ENCODE data around the gene TMEM37.
A peak's percentile ranks its signal among the peaks of the same experiment; 100 is the strongest.

The TMEM37 gene

GRCh38 chr2:119478188-119478977 is 46.7 kb downstream of the TMEM37 start:
- no peak for DNase-seq (ENCODE audit: low spot score)

GRCh38 chr2:119478978-119479295 is 47.3 kb downstream of the TMEM37 start:
- DNase-seq (ENCODE audit: low spot score), result no peak

- no peak for DNase-seq (ENCODE audit: low spot score)
These were observed 48.5 kb downstream of the TMEM37 start for GRCh38 chr2:119480184-119480583.

GRCh38 chr2:119480718-119481142 is 49.1 kb downstream of the TMEM37 start:
- DNase-seq (ENCODE audit: low spot score), result no peak

- DNase-seq (ENCODE audit: low spot score), result no peak
These were observed 50.1 kb downstream of the TMEM37 start for GRCh38 chr2:119481501-119482455.

- no peak for DNase-seq (ENCODE audit: low spot score)
These were observed 51.1 kb downstream of the TMEM37 start for GRCh38 chr2:119482481-119483394.

- no peak for DNase-seq (ENCODE audit: low spot score)
These were observed 51.7 kb downstream of the TMEM37 start for GRCh38 chr2:119483395-119483753.

- no peak for DNase-seq (ENCODE audit: low spot score)
These were observed 52.5 kb downstream of the TMEM37 start for GRCh38 chr2:119483896-119484718.

- no peak for DNase-seq (ENCODE audit: low spot score)
These were observed 53.2 kb downstream of the TMEM37 start for GRCh38 chr2:119484834-119485233.

GRCh38 chr2:119485336-119486110 is 53.9 kb downstream of the TMEM37 start:
- DNase-seq (ENCODE audit: low spot score), result no peak

- DNase-seq (ENCODE audit: low spot score), result no peak
These were observed 54.7 kb downstream of the TMEM37 start for GRCh38 chr2:119486196-119486827.

- no peak for DNase-seq (ENCODE audit: low spot score)
These were observed 55.2 kb downstream of the TMEM37 start for GRCh38 chr2:119486886-119487285.

GRCh38 chr2:119487434-119488244 is 56.0 kb downstream of the TMEM37 start:
- peak; percentile 58 for DNase-seq (ENCODE audit: low spot score)
